GM18861 (cell line): ENCODE data around the gene SLC22A5.

Experiments used
- ATAC-seq: cut with Tn5 transposase; IDR thresholded peaks from one replicate; pipeline ENCODE4 v1.9.1; 2021; ENCODE audit not compliant: unreplicated experiment

SLC22A5 gene

DNA sequence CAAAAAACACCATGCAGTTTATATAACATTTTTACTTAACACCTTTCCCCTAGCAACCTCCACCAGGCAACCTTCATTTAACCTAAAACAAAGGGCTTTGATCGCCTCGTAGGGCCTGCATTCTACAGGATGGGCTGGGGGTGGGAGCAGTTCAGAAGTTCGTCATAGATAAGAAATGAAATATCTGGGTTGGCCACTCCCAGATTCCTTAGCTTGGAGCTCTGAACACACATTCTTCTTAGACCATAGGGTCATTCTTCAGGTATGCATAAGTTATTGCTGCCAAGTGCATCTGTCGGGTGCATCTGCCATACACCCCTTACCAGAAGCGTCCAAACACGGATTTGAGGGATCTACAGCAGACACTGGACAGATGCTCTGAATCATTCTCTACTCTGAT is 4.3 kb upstream of the SLC22A5 start:
- no peak for ATAC-seq

DNA sequence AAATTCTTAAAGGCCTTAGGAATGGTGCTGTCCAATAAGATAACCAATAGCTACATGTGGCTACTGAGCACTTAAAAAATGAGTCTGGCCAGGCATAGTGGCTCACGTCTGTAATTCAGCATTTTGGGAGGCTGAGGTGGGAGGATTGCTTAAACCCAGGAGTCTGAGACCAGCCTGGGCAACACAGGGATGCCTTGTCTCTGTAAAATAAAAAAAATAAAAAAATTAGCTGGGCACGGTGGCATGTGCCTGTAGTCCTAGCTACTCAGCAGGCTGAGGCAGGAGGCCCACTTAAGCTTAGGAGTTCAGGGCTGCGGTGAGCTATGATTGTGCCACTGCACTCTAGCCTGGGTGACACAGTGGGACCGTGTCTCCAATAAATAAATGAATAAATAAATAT is 1.3 kb upstream of the SLC22A5 start:
- no peak for ATAC-seq

DNA sequence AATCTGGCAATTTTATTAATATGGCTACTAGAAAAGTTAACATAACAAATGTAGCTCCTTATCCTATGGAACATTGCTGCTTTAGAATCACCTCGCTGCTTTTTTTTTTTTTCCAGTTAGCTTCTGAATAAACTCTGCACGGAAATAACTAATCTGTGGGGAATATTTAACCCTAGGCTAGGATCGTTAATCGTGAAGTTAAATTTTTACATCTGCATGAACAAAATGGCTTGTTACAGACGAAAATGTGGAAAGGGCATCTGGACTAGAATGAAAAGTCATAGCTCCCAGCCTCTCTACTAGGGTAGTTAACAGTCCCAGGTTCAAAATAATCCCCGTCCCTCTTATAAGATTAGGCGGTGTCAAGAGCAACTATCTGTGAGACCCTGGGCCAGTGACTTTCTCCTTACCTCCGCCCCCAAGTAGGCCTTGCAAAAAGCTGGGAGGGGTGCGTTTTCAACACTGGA is 470 bp upstream of the SLC22A5 start:
- no peak for ATAC-seq

DNA sequence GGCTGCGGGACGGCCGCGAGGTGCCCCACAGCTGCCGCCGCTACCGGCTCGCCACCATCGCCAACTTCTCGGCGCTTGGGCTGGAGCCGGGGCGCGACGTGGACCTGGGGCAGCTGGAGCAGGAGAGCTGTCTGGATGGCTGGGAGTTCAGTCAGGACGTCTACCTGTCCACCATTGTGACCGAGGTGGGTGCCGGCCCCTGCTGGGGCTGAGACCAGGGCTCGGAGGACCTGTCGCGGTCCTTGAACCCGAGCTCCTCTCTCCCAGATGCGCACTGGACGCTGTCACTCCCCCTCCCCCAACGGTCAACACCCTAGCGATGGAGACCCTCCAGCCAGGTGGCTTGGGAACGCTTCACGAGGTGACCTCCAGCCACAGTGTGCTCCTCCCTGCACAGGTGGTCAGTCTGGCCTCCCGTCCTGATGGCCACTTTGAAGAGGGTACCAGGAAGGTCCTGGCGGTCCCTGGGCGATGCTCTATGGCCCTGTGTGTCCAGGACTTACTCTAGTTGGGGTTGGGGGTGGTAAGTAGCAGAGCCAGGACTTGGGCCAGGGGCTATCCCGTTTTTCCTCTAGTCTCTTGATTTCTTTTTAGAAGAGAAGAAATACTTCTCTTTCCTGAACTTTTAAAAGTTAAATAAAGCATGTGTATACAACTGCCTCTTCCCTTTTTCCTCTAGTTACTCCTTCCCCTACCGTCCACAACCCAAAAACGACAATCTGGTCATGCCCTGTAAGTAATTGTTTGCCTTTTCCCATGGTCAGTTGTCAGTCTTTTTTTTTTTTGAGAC is 866 bp downstream of the SLC22A5 start:
- ATAC-seq: no peak

DNA sequence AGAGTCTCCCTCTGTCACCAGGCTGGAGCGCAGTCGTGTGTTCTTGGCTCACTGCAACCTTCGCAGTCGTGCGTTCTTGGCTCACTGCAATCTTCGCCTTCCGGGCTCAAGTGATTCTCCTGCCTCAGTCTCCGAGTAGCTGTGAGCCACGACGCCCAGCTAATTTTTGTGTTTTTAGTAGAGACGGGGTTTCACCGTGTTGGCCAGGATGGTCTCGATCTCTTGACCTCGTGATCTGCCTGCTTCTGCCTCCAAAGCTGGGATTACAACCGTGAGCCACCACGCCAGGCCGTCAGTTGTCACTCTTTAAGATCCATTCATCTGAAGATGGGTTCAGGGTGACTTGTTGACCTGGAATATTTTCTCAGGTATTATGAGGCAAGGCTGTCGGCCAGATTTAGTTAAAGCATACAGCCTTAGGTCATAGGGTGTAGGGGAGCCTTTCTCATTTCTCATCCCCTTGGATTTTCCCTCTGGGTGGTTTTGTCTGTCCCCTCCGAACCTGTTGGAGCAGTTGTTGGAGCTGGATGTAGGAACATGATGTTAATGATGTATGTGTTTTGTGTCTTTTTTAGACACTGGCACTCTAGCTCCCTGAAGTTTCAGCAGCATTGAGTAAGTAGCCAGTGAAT is 1.6 kb downstream of the SLC22A5 start:
- no peak for ATAC-seq

DNA sequence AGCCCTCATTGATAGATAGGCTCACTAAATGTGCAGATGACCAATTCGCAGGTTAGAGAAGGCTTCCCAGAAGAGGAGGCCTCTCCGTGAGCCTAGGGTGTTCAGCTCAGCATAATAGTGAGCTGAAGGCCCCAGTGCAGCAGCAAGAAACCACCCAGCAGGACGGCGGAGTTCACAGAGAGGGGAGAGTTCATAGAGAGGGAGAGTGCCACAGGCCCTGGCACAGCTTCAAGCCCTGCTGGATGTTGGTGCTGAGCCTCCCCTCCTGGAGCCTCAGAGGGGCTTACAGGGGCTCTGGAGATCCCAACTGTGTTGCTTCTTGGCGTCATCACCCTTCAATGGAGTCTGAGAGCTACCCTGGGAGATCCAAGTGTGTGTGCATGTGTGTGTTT is 2.1 kb downstream of the SLC22A5 start:
- no peak for ATAC-seq

DNA sequence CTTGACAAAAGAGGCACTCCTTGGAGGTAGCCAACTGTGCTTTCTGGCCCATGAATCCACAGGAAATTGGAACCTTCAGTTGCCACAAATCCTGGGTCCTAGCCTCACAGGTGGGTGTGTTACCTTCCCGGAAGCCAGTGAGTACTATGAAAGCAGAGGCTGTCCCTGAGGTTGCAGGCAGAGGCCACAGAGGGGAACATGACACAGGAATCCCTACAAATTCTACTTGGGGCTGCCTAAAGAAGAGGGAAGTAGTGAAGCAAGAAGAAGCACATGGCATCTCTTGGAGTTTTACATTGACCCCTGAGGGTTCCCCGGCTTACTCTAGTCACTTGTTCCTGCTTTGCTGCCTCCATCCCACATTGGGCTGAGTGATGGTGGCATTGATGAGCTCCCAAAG is 2.6 kb downstream of the SLC22A5 start:
- ATAC-seq: no peak

DNA sequence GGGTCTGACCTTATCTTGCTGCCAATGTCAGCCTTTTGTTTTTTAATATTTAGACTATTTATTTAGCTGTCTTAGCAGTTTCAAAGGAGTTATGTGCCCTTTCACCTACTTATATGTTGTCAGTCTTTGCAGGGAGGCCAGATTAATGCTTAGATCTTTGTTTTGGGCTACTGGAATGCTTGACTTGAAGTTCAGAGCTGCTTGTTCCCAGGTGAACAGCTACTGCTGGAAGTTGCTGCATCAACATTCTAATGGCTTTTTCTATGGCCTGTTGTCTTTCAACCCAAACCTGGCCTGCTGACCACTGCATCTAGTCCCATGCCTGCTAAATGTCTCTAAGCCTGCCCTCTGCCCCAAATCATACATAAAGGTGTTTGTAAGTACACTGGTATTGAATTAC is 3.0 kb downstream of the SLC22A5 start:
- no peak for ATAC-seq

DNA sequence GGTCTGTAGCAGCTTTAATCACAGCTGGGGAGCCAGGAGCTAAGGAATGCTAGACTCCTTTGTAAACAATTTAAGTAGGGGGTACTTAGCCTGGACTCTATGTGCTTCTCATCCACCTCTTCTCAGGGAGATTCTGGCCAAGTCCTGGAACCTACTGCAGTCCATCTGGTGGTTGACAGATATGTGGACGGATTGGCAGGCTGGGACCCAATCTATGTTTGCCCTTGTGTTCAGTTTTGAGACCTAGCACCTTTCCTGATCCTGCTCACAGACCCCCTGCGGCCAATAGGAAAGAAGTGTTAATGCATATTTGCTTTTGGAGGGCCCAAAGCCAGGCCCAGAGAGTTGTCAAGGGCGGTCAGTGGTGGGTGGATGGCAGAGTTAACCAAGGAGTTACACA is 6.4 kb downstream of the SLC22A5 start:
- no peak for ATAC-seq

DNA sequence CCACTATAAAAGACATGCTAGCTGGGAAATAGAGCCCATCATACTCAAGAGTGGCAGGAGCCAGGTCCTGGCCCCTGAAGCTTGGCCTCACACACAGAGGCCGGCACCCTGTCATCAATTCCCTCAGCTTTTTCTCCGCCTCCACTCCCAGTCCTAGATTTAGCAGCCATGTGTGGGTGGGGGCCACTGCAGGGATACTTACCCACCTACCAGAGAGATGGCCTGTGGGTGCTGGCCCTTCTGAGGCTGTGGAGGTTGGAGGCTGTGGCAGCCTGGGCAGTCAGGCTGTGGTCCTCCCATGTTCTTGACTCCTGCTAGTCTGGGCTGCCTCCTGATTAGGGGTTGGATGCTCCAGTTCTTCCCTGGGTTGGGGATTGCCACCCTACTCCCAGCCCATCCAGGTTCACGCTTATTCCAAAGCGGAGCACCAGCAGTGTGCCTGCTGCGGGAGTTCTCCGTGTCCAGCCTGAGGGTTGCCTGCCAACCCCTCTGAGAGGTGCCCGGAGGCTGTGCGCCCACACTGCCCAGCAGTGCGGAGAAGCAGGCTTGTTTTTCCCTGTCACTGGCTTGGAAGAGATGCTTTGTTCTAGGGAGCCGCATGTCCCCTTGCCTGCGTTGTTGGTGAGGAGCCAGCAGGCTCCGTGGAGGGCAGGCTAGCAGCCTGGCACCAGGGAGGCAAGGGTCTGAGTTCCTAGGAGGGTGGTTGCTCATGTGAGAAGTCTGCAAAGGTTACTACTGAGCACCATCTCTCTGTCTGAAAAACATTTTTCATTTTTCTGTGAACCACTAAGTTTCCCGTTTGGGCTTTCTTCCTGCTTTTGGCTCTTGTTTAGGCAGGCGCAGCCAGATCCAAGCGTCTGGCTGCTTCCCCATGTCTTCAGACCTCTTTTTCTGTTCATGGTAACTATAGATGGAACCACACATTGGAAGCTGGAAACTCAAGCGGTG is 7.5 kb downstream of the SLC22A5 start:
- ATAC-seq: no peak

DNA sequence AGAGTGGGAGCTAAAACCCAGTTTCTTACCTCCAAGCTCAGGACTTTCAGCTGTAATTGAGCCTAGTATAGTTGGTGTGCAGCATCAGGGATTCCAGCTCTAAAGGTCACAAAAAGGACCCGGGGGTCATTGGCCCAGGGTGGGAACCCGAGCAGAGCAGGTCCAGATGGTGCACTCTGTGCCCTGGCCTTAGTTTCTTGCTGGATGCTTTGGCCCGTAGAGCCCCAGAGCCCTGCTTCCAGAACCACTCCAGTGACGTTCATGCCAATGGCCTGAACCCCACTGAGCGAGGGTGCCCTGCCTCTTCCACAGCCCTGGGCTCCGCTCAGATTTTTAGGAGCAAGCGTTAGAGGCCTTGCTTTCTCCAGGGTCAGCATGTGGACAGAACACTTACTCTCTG is 8.2 kb downstream of the SLC22A5 start:
- ATAC-seq: no peak

DNA sequence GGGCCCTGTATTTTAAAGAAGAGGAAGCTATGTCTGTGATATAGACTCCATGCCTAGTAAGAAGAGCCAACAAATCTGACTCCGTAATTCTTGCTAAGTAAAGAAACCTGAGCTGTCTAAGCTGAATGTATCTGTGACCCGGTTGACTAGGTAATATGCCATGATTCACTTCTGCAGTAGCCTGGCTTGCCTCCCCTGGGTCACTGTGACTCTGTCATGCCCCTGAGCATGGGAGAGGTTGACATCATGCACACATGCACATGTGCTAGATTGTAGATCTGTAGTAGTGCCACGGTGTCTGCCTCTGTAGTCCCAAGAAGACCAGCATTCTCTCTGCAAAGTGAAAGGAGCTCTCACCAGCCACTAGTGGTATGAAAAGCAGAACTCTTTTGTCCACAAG is 9.1 kb downstream of the SLC22A5 start:
- no peak for ATAC-seq

DNA sequence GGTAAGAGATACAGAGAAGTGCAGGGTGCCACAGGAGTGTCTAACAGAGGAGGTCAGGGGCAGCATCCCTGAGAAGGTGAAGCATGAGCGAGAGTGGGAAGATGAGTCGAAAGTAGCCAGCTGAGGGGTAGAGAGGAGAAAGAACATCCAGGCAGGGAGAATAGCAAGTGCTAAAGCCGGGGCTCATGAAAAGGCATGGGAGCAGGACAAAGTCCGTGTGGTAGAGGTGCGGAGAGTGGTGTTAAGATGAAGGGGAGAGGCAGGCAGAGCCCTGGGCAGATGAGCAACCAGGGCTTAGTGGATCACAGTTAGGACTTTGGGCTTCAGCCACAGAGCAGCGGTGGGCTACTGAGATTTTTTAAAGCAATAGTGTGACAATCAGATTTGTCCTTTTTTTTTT is 10.5 kb downstream of the SLC22A5 start:
- no peak for ATAC-seq

DNA sequence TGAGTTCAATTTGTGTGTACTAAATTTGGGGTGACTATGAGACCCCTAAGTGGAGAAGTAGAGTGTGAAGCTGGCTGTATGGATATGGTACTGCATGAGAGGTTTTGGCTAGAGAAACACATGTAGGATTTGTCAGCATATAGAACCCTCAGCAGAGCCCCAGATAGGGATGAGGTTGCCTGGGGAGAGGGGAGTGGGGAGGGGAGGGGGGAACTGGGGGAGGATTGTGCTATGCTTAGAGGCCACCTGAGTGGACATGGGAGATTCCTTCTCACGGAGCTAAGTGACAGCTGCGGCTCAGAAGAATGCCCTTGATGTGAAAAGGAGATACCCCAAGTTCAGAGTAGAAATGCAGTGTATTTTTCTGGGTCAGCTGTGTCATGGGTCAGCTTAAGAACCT is 11.2 kb downstream of the SLC22A5 start:
- no peak for ATAC-seq

DNA sequence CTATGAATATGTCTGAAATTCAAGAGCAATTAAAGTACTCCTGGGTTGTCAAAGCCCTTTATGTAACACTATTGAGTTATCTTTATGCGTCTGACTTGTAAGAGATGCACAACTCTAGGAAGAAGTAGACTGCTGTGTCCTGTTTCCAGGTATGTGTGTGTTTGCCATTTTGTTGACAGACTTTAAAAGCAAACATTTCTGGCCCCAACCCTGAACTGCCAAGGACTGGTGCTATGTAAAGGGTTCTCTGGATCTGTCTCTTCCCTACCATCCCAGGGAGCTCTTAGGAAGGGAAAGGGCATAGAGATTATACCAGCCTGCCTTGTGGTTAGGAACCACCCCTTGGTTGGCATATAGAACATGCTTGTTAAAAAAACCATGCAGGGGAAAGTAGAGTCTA is 12.1 kb downstream of the SLC22A5 start:
- no peak for ATAC-seq

DNA sequence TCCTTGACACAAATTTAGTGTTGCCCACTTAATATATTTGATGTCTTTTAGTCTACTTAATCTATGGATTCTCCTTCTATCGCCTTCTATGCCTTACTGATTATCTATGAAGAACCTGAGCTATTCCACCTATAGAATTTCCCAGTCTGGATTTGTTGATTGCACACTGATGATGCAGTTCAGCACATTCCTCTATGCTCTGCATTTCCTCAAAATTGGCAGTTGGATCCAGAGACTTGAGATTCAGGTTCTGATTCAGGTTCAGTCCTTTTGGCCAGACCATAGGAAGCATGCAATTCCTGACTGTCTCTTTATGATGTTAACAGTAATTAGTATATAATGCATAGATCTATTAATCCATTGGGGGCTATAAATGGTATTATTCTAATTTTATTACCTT is 13.8 kb downstream of the SLC22A5 start:
- no peak for ATAC-seq

DNA sequence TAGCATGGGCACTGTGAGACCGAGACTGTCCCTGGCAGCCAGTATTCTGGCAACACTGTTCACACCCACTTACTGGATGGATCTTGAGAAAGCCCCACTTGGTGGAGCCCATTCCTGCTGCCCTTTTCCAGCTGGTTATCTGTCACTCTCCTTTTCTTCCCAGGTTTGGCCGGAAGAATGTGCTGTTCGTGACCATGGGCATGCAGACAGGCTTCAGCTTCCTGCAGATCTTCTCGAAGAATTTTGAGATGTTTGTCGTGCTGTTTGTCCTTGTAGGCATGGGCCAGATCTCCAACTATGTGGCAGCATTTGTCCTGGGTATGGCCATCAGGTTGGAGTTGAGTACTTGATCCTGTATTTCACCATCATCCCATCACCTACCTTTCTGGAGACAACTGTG is 14.5 kb downstream of the SLC22A5 start:
- ATAC-seq: no peak

DNA sequence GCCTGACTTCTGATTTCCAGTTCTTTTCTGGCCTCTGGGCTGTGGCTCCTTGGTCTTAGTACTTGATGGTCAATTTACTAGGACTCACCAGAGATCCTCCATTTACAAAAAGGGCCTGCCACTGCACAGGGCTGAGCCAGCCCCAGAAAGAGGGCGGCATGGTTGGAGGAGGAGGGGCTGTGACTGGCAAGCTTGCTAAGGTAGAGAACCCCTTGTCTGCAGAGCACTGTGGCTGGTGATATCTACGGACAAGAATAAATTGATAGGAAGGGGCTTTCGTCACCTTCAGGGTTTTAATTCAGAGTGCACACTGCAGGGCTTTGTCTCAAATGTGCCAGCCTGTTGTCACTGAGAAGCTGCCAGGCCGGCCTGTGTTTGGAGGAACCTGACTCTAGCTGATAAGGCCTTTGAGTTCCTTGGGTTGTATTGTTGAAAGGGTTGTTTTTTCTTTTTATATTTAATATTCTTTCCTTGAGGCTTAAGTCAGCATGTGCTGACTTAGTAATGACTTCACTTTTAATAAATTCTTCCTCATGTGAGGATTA is 15.1 kb downstream of the SLC22A5 start:
- ATAC-seq: no peak

DNA sequence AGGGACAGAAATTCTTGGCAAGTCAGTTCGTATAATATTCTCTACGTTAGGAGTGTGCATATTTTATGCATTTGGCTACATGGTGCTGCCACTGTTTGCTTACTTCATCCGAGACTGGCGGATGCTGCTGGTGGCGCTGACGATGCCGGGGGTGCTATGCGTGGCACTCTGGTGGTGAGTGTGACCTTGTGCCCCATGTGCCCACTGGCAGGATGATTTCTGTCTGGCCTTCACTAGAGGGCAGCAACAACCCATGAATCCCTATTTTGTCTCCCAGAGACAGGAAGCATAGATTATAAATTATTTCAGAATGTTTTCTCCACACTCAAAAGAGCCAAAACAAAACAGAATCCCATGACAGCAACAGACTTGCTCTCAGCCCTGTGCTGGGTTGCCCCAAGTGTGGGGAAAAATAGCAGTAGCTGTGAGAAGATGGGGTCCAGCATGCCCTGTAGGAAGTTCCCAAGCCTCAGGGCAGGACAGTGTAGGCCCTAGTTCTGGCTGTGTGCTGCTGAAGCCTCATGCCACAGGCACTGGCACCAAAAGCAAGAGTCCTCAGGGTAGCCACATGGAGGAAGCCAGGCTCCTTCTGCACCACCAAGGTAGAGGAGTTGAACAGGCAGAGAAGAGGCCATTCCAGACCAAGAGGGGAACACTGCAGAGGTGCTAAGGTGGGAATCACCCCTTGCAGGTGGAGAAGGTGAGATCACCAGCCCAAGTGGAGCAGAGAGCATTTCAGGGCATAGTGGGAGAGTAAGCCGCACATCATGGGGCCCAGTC is 16.0 kb downstream of the SLC22A5 start:
- ATAC-seq: no peak

DNA sequence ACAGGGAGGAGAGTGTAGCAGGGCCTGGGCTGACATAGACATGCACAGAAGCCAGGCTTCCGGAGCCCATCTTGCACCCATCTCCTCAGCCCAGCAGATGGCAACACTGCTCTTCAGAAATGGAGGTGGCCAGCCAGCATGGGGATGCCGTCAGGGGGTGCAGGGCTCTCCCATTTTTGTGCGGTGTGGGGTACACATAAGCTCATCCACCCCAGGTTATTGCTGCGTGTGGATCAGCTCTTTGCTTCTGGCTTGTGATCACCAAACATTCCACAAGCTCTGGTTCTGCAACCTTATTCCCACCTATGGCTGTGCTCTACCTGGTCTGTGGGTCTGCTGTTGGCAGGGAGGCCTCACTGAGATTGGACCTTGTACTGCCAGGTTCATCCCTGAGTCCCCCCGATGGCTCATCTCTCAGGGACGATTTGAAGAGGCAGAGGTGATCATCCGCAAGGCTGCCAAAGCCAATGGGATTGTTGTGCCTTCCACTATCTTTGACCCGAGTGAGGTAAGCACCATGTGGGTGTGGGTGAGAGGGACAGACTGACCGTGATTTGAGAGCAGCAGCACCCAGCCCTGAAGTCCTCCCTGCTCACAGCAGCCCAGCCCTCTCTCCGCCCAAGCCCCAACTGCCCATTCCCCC is 17.3 kb downstream of the SLC22A5 start:
- peak; percentile 73 for ATAC-seq
